OCI-LY7 (cell line): Measurements from ENCODE around the gene ZNF488. TPM values are rescaled to one million over a fixed set of nuclear protein-coding genes. Genes with fewer than 3 reads are reported as not detected.
A peak's percentile ranks its signal among the peaks of the same experiment; 100 is the strongest.

Experiments
- BruUV-seq: library from RNA; stranded (reverse); fragments of 400-500 nt; replicated peaks from 2 replicates; lab custom pipeline; 2021; lab: Mats Ljungman, UMichigan
- CTCF ChIA-PET: fragments of 300-600 bp; sonication (Branson Sonifier 250); formaldehyde crosslinking; loops from one replicate; lab custom pipeline; 2022; ENCODE audit warnings: antibody characterized with exemption; ENCODE audit not compliant: unreplicated experiment; lab: Charles Lee
- POLR2A ChIA-PET: fragments of 300-600 bp; sonication (Branson Sonifier 250); formaldehyde crosslinking; loops from one replicate; lab custom pipeline; 2022; ENCODE audit warnings: antibody characterized with exemption; lab: Charles Lee
- DNase-seq: peaks from one replicate; pipeline ENCODE4 v3.0.0-alpha.2; 2015; ENCODE audit warnings: low spot score
- H2AFZ ChIP-seq: fragments of 200-600 bp; sonication (generic), shearing (Covaris generic); 2 replicates; pipeline ENCODE4 v1.6.1; 2014; ENCODE audit warnings: mild to moderate bottlenecking, antibody characterized with exemption, low read length, moderate library complexity
- H3K27ac ChIP-seq: fragments of 200-600 bp; sonication (generic); 2 replicates; pipeline ENCODE4 v1.5.1; 2014; ENCODE audit warnings: mixed run types, low read depth, mild to moderate bottlenecking, moderate library complexity, low read length, inconsistent platforms; ENCODE audit not compliant: poor library complexity, severe bottlenecking
- H3K36me3 ChIP-seq: fragments of 200-600 bp; sonication (generic); 2 replicates; pipeline ENCODE4 v1.6.1; 2014; ENCODE audit warnings: mild to moderate bottlenecking, antibody characterized with exemption, low read length, moderate library complexity, mixed read lengths; ENCODE audit not compliant: insufficient read depth
- H3K4me1 ChIP-seq: fragments of 200-600 bp; sonication (generic); 2 replicates; pipeline ENCODE4 v1.5.1; 2014; ENCODE audit warnings: mild to moderate bottlenecking, low read length; ENCODE audit not compliant: insufficient read depth, poor library complexity, severe bottlenecking
- H3K4me2 ChIP-seq: fragments of 200-600 bp; sonication (generic); 2 replicates; pipeline ENCODE4 v1.6.1; 2014; ENCODE audit warnings: mild to moderate bottlenecking, low read length
- H3K4me3 ChIP-seq: fragments of 200-600 bp; sonication (generic); 2 replicates; pipeline ENCODE4 v1.5.1; 2014; ENCODE audit warnings: mild to moderate bottlenecking, low read depth, low read length; ENCODE audit not compliant: poor library complexity, severe bottlenecking
- H3K79me2 ChIP-seq: fragments of 200-600 bp; sonication (generic); 2 replicates; pipeline ENCODE4 v1.6.1; 2016; ENCODE audit warnings: low read depth, mild to moderate bottlenecking, low read length, moderate library complexity, mixed read lengths; ENCODE audit not compliant: insufficient read depth
- H3K9me2 ChIP-seq: fragments of 200-600 bp; sonication (generic); 2 replicates; pipeline ENCODE4 v1.6.1; 2016; ENCODE audit warnings: mild to moderate bottlenecking, low read length, mixed read lengths; ENCODE audit not compliant: insufficient read depth
- H3K9me3 ChIP-seq: fragments of 200-600 bp; sonication (generic); 2 replicates; pipeline ENCODE4 v1.6.1; 2014; ENCODE audit warnings: mild to moderate bottlenecking, mixed run types, low read length, mixed read lengths
- H4K20me1 ChIP-seq: fragments of 200-600 bp; sonication (generic); 2 replicates; pipeline ENCODE4 v1.6.1; 2014; ENCODE audit warnings: mild to moderate bottlenecking, antibody characterized with exemption, low read length, moderate library complexity, mixed read lengths; ENCODE audit not compliant: insufficient read depth
- EZH2phosphoT487 ChIP-seq: fragments of 200-600 bp; sonication (generic); IDR thresholded peaks from 2 replicates; pipeline ENCODE4 v1.6.1; 2018; ENCODE audit warnings: low read depth, borderline replicate concordance, mild to moderate bottlenecking, mixed run types, antibody characterized with exemption, low read length, moderate library complexity, mixed read lengths
- intact Hi-C: fragments of 100-400 bp; cut with micrococcal nuclease; formaldehyde crosslinking; loops from one replicate; pipeline ENCODE4 v1.10.0; 2022; ENCODE audit not compliant: unreplicated experiment
- total RNA-seq, 2 experiments: library from RNA; depleted of rRNA in 1 of 2; stranded (reverse); fragments of >200 nt in 1 of 2; shearing (Covaris generic) in 1 of 2; gene quantifications; 2 replicates each; pipeline ENCODE4 v1.2.3, GENCODE V29; 2014 to 2022
- TF ChIP-seq, protein P1 (sequence below): fragments of 200-600 bp; sonication (generic); conservative IDR thresholded peaks from 2 replicates; pipeline ENCODE4 v1.5.1; 2014; ENCODE audit warnings: mild to moderate bottlenecking, antibody characterized with exemption, low read length, moderate library complexity, mixed read lengths

ZNF488 gene
- total RNA-seq, 2 experiments from 2014 or later = 0.06 to 0.34 TPM

- TF ChIP-seq, protein P1, sequence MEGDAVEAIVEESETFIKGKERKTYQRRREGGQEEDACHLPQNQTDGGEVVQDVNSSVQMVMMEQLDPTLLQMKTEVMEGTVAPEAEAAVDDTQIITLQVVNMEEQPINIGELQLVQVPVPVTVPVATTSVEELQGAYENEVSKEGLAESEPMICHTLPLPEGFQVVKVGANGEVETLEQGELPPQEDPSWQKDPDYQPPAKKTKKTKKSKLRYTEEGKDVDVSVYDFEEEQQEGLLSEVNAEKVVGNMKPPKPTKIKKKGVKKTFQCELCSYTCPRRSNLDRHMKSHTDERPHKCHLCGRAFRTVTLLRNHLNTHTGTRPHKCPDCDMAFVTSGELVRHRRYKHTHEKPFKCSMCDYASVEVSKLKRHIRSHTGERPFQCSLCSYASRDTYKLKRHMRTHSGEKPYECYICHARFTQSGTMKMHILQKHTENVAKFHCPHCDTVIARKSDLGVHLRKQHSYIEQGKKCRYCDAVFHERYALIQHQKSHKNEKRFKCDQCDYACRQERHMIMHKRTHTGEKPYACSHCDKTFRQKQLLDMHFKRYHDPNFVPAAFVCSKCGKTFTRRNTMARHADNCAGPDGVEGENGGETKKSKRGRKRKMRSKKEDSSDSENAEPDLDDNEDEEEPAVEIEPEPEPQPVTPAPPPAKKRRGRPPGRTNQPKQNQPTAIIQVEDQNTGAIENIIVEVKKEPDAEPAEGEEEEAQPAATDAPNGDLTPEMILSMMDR = no peak
- no peak for TF ChIP-seq EZH2phosphoT487
- BruUV-seq = no TSS peak
- Histone ChIP-seq H3K9me2 (no peaks in the 10 kb centered on the region), H3K4me3 (no peak overlapping the region), H2AFZ (no peak overlapping the region), H3K36me3 (no peaks in the 10 kb centered on the region), H3K4me2 (no peak overlapping the region), H3K79me2 (no peaks in the 10 kb centered on the region), H3K9me3 (no peaks in the 10 kb centered on the region), H4K20me1 (no peaks in the 10 kb centered on the region), H3K4me1 (peaks cover 11% of the 10 kb centered on the region), H3K27ac (no peak overlapping the region)
- no peak for DNase-seq
- intact Hi-C loops = no loop called here
- CTCF ChIA-PET = no interaction called here
- POLR2A ChIA-PET = no interaction called here
Observed at GRCh38 chr10:47410271-47410670, 26.2 kb upstream of the ZNF488 start.

DNA sequence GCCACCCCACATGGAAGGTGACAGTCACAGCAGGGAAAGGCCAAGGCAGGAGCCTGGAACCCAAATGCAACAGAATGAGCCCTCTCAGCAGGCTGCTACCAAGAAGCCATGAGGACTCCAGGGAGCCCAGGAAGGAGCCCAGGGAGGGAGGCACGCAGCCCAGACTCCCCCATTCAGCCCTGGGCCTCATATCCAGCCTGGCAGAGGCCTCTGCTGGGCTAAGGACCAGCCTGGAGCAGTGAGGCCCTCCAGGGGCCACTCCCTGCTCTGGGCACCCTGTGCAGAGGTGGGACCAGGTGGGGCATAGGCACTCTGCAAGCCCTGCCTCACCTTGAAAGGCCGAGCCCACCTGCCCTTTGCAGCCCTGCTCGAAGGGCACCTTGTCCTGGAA, 25.8 kb upstream of the ZNF488 start:
- intact Hi-C loops = no loop called here
- Histone ChIP-seq H3K9me2 (no peaks in the 10 kb centered on the region), H3K9me3 (no peaks in the 10 kb centered on the region), H2AFZ (no peak overlapping the region), H4K20me1 (no peaks in the 10 kb centered on the region), H3K79me2 (no peaks in the 10 kb centered on the region), H3K27ac (no peak overlapping the region), H3K36me3 (no peaks in the 10 kb centered on the region), H3K4me2 (no peak overlapping the region), H3K4me1 (peaks cover 11% of the 10 kb centered on the region), H3K4me3 (no peak overlapping the region)
- no peak for TF ChIP-seq EZH2phosphoT487
- TF ChIP-seq, protein P1 = no peak
- BruUV-seq = no TSS peak
- DNase-seq = no peak
- ChIA-PET CTCF (no interaction called here), POLR2A (no interaction called here)

DNA sequence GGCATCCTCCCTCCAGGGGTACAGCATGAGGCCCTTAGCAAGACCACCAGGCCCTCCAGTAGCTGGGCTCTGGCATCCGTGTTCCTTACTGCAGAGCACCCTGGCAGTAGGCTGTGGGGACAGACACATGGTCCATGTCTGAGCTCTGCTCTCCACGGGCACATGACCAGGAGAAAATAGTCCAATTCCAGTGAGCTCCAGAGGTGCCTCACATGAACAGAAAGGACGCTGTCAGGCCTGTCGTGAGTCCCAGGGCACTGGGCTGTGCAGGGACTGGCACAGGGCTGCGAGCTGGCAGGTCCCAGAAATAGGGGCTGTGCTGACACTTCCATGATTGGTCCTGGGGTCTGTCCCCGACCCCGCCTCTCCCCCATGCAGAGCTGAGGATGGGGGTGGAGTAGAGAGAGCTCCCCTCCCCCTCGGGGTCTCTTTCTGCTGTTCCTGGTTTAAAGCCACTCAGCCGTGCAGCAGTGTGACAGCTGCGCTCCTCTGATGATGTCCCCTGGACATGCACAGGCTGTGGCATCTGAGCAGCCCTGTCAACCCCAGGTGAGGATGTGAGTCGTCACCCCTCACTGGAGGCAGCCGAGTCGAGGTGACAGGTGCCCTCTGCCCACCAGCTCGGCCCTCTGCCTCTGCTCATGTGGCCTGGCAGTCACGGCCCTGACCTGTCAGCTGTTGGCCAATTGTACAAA, 25.2 kb upstream of the ZNF488 start:
- no peaks in the 10 kb centered on the region for H3K79me2 ChIP-seq
- no peak overlapping the region; the same call in 1 of the 2 replicates for H2AFZ ChIP-seq
- no peak overlapping the region for H3K4me2 ChIP-seq
- H3K4me3 ChIP-seq = no peak overlapping the region
- DNase-seq = peak; percentile 58
- H3K9me2 ChIP-seq = no peaks in the 10 kb centered on the region
- no peak overlapping the region for H3K27ac ChIP-seq
- H3K9me3 ChIP-seq = no peaks in the 10 kb centered on the region
- no peaks in the 10 kb centered on the region for H3K36me3 ChIP-seq
- ChIA-PET CTCF (no interaction called here), POLR2A (no interaction called here)
- BruUV-seq = no TSS peak
- TF ChIP-seq, protein P1 = no peak
- TF ChIP-seq EZH2phosphoT487 = no peak
- no peaks in the 10 kb centered on the region for H4K20me1 ChIP-seq
- intact Hi-C loops = no loop called here
- H3K4me1 ChIP-seq = peaks cover 11% of the 10 kb centered on the region
